NB4 (cell line): ENCODE results near the gene DNPH1.

Experiments used
- DNase-seq: peaks from one replicate; pipeline ENCODE4 v3.0.0; 2010; ENCODE audit warnings: low read depth
- H3K4me3 ChIP-seq: one replicate; pipeline ENCODE4 v1.5.1; 2011; ENCODE audit warnings: mild to moderate bottlenecking, low read depth, low read length, moderate library complexity
- MYC ChIP-seq: IDR thresholded peaks from 2 replicates; pipeline ENCODE4 v1.6.1; 2011; ENCODE audit warnings: low read depth, low read length
- POLR2A ChIP-seq: IDR thresholded peaks from 2 replicates; pipeline ENCODE4 v1.6.1; 2011; ENCODE audit warnings: mild to moderate bottlenecking; ENCODE audit not compliant: insufficient read length; ENCODE audit errors: extremely low read depth
- TF ChIP-seq, protein P1 (sequence below): IDR thresholded peaks from one replicate; pipeline ENCODE4 v1.5.1; 2012; ENCODE audit warnings: low read depth, low read length
- TF ChIP-seq, protein P2 (sequence below): IDR thresholded peaks from 2 replicates; pipeline ENCODE4 v1.6.1; 2011; ENCODE audit warnings: low read depth, low read length

Gene DNPH1

DNA sequence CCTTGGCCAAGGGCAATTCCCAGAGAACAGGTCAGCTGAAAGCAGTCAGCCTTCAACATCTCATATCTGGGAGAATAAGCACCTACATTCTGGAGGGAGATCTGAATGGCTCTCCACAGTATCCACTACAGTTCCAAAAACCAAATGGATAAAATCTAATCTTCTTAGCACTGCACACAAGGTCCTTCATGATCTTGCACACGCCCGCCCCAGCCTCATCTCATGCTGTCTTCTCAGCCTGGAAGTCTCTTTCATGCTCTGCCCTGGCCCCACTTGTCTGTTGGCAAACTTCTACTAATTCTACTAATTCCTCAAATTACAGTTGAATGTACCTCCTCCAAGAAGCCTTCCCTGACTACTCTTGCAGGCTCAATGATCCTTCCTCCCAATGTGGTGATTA lies 12.2 kb upstream of the DNPH1 start:
- TF ChIP-seq, protein P1, sequence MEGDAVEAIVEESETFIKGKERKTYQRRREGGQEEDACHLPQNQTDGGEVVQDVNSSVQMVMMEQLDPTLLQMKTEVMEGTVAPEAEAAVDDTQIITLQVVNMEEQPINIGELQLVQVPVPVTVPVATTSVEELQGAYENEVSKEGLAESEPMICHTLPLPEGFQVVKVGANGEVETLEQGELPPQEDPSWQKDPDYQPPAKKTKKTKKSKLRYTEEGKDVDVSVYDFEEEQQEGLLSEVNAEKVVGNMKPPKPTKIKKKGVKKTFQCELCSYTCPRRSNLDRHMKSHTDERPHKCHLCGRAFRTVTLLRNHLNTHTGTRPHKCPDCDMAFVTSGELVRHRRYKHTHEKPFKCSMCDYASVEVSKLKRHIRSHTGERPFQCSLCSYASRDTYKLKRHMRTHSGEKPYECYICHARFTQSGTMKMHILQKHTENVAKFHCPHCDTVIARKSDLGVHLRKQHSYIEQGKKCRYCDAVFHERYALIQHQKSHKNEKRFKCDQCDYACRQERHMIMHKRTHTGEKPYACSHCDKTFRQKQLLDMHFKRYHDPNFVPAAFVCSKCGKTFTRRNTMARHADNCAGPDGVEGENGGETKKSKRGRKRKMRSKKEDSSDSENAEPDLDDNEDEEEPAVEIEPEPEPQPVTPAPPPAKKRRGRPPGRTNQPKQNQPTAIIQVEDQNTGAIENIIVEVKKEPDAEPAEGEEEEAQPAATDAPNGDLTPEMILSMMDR: no peak
- no peak for TF ChIP-seq POLR2A
- TF ChIP-seq, protein P2, sequence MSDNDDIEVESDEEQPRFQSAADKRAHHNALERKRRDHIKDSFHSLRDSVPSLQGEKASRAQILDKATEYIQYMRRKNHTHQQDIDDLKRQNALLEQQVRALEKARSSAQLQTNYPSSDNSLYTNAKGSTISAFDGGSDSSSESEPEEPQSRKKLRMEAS: no peak
- no peak for TF ChIP-seq MYC
- no peak overlapping the region for H3K4me3 ChIP-seq
- no peak for DNase-seq

DNA sequence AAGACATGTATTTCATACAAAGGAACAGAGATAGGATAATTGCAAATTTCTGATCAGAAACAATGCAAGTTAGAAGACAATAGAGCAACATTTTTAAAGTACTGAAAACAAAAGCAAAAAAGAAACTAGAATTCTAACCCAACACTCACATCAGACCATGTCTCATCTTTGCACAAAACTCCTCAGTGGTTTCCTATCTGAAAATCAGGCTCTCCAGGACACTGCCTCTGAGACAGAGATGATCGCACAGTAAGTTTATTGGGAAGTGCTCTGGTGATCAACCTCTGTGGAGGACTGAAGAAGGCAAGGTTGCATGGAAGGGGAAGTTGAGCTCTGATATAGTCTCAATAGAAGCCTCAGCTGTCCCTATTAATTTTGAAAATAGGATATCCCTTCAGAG lies 11.7 kb upstream of the DNPH1 start:
- no peak for DNase-seq
- no peak overlapping the region for H3K4me3 ChIP-seq
- TF ChIP-seq, protein P2: no peak

DNA sequence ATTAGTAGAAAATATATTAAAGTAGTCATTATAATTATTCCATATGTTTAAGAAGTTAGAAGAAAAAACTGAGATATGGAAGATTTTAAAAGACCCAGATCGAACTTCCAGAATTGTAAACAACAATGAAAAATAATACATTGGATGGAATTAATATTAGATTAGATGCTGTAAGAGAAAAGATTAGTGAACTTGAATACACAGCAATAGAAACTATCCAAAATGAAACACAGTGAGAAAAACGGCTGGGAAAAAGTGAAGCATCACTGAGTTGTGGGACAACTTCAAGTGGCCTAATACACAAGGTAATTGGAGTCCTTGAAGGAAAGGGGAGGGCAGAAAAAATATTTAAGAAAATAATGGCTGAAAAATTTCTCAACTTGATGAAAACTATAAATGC lies 9.8 kb upstream of the DNPH1 start:
- H3K4me3 ChIP-seq: no peak overlapping the region
- TF ChIP-seq POLR2A: no peak
- TF ChIP-seq, protein P2: no peak
- TF ChIP-seq MYC: no peak
- TF ChIP-seq, protein P1: no peak
- DNase-seq: no peak

DNA sequence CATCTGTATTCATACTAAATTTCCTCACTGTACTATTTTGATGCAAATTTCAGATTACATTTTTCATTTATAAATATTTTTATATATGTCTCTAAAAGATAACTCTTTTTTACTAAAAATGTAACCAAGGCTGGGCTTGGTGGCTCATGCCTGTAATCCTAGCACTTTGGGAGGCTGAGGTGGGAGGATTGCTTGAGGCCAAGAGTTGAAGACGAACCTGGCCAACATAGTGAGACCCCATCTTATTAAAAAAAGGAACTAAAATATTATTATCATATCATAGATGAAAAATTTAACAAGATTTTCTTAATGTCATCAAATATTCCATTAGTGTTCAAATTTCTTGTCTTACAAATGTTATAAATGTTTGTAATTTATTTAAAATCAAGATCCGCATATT lies 6.6 kb upstream of the DNPH1 start:
- no peak for TF ChIP-seq MYC
- TF ChIP-seq, protein P1: no peak
- TF ChIP-seq, protein P2: no peak
- no peak for TF ChIP-seq POLR2A
- DNase-seq: no peak
- no peak overlapping the region for H3K4me3 ChIP-seq

DNA sequence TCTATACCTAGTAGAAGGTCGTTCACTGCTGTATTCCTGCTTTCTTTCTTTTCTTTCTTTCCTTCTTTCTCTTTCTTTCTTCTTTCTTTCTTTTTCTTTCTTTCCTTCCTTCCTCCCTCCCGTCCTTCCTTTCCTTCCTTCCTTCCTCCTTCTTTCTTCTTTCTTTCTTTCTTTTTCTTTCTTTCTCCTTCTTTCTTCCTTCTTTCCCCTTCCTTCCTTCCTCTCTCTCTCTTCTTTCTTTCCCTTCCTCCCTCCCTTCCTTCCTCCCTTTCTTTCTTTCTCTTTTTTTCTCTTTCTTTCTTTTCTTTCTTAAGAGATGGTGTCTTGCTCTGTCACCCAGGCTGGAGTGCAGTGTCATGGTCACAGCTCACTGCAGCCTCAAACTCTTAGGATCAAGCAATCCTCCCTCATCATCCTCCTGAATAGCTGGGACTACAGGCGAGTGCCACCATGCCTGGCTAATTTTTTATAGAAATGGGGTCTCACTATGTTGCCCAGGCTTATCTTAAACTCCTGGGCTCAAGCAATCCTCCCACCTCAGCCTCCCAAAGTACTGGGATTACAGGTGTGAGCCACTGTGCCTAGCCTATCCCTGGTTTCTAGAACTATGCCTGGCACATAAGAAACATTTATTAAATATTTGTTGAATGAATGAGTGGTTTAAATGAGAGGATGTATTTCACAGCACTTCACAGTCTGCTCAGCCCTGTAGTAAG lies 2.6 kb upstream of the DNPH1 start:
- no peak overlapping the region for H3K4me3 ChIP-seq
- TF ChIP-seq, protein P2: no peak
- TF ChIP-seq, protein P1: no peak
- TF ChIP-seq MYC (no peak), POLR2A (no peak)
- no peak for DNase-seq

DNA sequence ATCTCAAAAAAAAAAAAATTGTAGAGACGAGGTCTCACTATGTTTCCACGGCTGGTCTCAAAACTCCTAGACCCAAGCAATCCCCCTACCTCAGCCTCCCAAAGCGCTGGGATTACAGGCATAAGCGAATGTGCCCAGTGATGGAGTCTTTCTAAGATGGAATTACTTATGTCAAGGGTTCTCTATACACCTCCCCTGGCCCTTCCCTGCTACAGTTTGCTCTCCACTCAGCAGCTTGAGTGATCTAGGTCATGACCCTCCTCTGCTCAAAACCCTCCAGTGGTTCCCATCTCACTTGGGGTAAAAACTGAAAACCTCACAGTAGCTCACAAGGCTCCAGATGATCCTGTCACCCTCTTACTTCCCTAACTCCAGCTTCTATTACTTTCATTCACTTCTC lies 1.8 kb upstream of the DNPH1 start:
- TF ChIP-seq MYC: no peak
- TF ChIP-seq POLR2A: no peak
- TF ChIP-seq, protein P2: no peak
- TF ChIP-seq, protein P1: no peak
- H3K4me3 ChIP-seq: no peak overlapping the region
- no peak for DNase-seq
